WERI-Rb-1 (cell line): ENCODE measurements around the gene SGSM1.

Source experiments
- DNase-seq: peaks from one replicate; pipeline ENCODE4 v3.0.0-alpha.2; 2020
- H3K27ac ChIP-seq: fragments of 250-450 bp; sonication (Bioruptor Pico); 2 replicates; pipeline ENCODE4 v1.5.1; 2020; ENCODE audit warnings: mild to moderate bottlenecking, moderate library complexity
- H3K27me3 ChIP-seq: fragments of 250-450 bp; sonication (Bioruptor Pico); 2 replicates; pipeline ENCODE4 v1.5.1; 2021; ENCODE audit warnings: mild to moderate bottlenecking, low read depth, moderate library complexity; ENCODE audit not compliant: insufficient read depth, severe bottlenecking
- H3K36me3 ChIP-seq: fragments of 250-450 bp; sonication (Bioruptor Pico); 2 replicates; pipeline ENCODE4 v1.5.1; 2020; ENCODE audit warnings: mild to moderate bottlenecking, moderate library complexity
- H3K4me3 ChIP-seq: 2 replicates; pipeline ENCODE4 v1.5.1; 2011; ENCODE audit warnings: low read depth, mild to moderate bottlenecking, control low read depth, low read length
- H3K9me3 ChIP-seq: fragments of 250-450 bp; sonication (Bioruptor Pico); 2 replicates; pipeline ENCODE4 v1.5.1; 2021; ENCODE audit warnings: mild to moderate bottlenecking, moderate library complexity; ENCODE audit not compliant: severe bottlenecking
- CTCF ChIP-seq: IDR thresholded peaks from 2 replicates; pipeline ENCODE4 v1.5.1; 2011; ENCODE audit warnings: low read depth, mild to moderate bottlenecking, control low read depth, inconsistent platforms, low read length

The SGSM1 gene

GRCh38 chr22:24848559-24849168 lies 42.7 kb downstream of the SGSM1 start:
- peak; percentile 38 for DNase-seq
- Histone ChIP-seq H3K36me3 (no peaks in the 10 kb centered on the region), H3K4me3 (no peak overlapping the region), H3K27me3 (no peaks in the 10 kb centered on the region), H3K27ac (peak overlapping the region; percentile 29; the same call in 1 of the 2 replicates), H3K9me3 (no peaks in the 10 kb centered on the region)
- peak; percentile 15; the same call in 1 of the 2 replicates for TF ChIP-seq CTCF

- no peaks in the 10 kb centered on the region for H3K9me3 ChIP-seq
- no peak overlapping the region for H3K27ac ChIP-seq
- H3K4me3 ChIP-seq: no peak overlapping the region
- H3K36me3 ChIP-seq: no peaks in the 10 kb centered on the region
- DNase-seq: no peak
- H3K27me3 ChIP-seq: no peaks in the 10 kb centered on the region
- no peak for TF ChIP-seq CTCF
Observed at GRCh38 chr22:24855794-24856193, 49.8 kb downstream of the SGSM1 start.

GRCh38 chr22:24857576-24857975 lies 51.6 kb downstream of the SGSM1 start:
- TF ChIP-seq CTCF: no peak
- H3K27me3 ChIP-seq: no peaks in the 10 kb centered on the region
- H3K4me3 ChIP-seq: no peak overlapping the region
- H3K9me3 ChIP-seq: no peaks in the 10 kb centered on the region
- no peaks in the 10 kb centered on the region for H3K36me3 ChIP-seq
- DNase-seq: no peak
- no peak overlapping the region for H3K27ac ChIP-seq

- H3K4me3 ChIP-seq: peak overlapping the region; percentile 29
- peak; percentile 37 for DNase-seq
- H3K9me3 ChIP-seq: peaks cover 4% of the 10 kb centered on the region
- peak overlapping the region; percentile 95 for H3K27ac ChIP-seq
- no peak for TF ChIP-seq CTCF
- no peaks in the 10 kb centered on the region for H3K27me3 ChIP-seq
- H3K36me3 ChIP-seq: no peaks in the 10 kb centered on the region
Observed at GRCh38 chr22:24859587-24859986, 53.6 kb downstream of the SGSM1 start.

- Histone ChIP-seq H3K9me3 (peaks cover 4% of the 10 kb centered on the region), H3K4me3 (no peak overlapping the region), H3K36me3 (no peaks in the 10 kb centered on the region), H3K27me3 (no peaks in the 10 kb centered on the region), H3K27ac (no peak overlapping the region)
- no peak for TF ChIP-seq CTCF
- no peak for DNase-seq
Observed at GRCh38 chr22:24865508-24865907, 59.5 kb downstream of the SGSM1 start.
